Activated T-cell treated with anti-CD3 and anti-CD28 coated beads for 24 hours (primary cell): ENCODE results near the gene PEX1.
"Not testable (repeated sequence)": the region's sequence is repeated elsewhere in the genome, so short reads cannot be mapped to it uniquely, and the experiment has no call there.

Experiments used
- DNase-seq: peaks from one replicate; pipeline ENCODE4 v3.0.0-alpha.2; 2020; ENCODE audit warnings: low read depth

The PEX1 gene

GRCh38 chr7:92504563-92504962, 23.8 kb downstream of the PEX1 start:
- no peak for DNase-seq

DNA sequence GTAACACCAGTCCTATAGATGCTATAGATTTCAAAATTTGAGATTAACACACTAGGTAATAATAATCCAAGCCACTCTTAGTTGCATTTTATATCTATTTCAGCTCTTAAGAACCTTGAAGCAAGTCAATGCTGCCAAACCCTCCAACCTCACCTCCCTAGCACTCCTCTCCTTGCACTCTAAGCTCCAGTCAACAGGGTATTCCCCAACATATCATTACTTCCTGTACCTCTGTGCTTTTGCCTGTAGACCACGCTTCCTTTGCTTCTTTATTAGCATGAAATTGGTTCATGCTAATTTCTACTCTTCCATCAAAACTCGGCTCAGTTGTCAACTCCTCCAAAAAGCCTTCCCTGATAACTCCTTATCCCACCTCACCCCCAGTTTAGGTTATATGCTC, 24.6 kb downstream of the PEX1 start:
- no peak for DNase-seq

GRCh38 chr7:92498557-92498956, 29.8 kb downstream of the PEX1 start:
- DNase-seq: no peak

DNA sequence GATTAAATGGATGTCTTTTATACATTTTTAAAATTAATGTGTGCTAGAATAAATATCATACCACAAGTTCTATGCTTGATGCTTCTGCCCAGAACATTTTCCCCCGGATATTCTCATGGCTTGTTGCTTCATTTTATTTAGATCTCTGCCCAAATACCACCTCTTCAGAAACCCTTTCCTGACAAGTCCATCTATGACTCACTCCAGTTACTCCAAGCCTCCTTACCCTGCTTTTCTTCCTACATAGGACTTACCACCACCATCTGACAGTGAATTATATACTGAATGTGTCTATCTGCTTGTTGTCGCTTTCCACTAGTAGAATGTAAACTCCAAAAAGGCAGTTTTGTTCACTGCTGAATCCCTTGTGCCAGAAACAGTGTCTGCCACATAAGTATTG, 31.4 kb downstream of the PEX1 start:
- DNase-seq: no peak

DNA sequence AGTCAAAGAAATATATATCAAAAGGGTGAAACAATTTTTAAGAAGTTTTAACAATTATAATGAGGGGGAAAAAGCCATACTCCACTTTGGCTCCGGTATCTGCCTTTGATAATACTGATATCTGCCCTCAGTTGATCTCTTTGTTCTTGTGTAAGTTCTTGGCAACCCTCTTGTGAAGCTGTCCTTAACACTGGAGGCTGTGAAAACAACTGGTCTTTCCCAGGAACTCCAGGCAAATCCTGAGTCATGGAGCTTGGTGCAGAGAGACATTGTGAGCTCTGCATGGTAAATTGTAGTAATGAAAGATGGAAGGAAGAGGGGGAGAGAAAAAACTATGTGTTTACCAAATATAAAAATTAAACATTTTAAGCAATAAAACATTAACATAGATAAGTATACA, 38.7 kb downstream of the PEX1 start:
- no peak for DNase-seq

GRCh38 chr7:92487804-92488203, 40.5 kb downstream of the PEX1 start:
- DNase-seq: no peak

DNA sequence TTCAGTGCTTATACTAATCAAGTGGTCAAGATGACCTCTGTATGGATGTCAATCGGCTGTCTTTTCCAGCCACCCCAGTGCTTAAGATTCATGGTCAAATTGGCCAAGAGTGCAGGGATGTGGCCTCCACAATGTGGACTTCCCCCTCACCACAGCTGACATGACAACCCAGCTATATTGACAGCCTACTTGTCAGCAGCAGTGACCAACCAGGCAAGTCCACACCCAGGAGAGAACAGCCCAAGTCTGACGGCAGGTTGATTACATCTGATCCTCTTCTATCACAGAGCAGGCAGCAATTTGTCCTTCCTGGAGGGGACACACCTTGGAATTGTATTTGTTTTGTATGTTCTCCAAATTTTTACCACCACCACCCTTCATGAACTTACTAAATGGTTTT, 42.3 kb downstream of the PEX1 start:
- no peak for DNase-seq

DNA sequence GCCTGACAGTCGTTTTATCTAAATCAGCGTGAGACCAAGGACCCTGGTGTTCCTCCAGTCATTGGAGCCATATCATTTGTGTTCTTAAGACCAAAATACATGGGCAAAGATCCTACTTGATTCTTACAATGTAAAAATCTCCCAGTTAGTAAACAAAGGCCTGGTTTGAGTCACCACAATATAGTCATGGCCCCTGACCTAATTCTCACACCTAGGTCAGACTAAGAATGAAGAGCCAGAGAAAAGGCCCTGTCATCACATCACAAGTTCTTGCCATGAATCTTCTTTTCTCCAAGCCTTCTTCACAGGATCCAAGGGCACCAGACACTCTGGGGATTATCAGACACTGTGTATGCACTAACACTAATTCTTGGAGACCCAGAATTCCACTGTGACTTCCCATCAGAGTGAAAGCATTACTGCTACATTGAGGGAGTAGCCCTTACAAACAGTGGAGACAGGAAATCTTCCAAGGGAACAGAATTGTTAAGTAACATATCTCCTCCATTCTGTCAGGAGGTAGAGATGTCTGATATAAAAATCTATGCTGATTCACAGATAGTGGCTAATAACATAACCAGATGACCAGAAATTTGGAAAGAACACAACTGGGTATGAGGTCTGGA, 42.9 kb downstream of the PEX1 start:
- no peak for DNase-seq

GRCh38 chr7:92484226-92484625, 44.1 kb downstream of the PEX1 start:
- DNase-seq: not testable (repeated sequence)

GRCh38 chr7:92483624-92484023, 44.7 kb downstream of the PEX1 start:
- not testable (repeated sequence) for DNase-seq

DNA sequence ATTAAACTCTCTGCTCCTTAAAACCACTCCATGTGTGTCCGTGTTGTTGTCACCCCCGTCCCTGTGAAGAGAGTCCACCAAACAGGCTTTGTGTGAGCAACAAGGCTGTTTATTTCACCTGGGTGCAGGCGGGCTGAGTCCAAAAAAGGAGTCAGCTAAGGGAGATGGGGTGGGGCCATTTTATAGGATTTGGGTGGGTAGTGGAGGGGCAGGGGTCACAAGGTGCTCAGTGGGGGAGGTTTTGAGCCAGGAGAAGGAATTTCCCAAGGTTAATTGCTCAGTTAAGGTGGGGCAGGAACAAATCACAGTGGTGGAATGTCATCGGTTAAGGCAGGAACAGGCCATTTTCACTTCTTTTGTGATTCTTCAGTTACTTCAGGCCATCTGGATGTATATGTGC, 49.2 kb downstream of the PEX1 start:
- not testable (repeated sequence) for DNase-seq

GRCh38 chr7:92478711-92479110, 49.6 kb downstream of the PEX1 start:
- no peak for DNase-seq

DNA sequence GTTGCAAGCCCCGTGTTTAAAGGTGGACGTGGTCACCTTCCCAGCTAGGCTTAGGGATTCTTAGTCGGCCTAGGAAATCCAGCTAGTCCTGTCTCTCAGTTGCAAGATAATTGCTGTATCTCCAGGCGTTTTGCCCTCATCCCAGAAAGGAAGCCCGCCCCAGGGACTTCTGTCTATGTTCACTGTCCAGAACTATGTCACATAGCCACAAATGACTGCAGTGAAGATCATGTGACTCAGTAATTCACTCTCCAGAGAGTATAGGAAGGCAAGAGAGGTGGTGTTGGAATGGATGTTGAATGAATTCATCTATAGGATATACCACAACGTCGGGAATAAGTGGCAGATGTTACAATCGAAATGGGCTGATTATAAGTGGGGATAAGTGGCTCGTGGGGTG, 50.2 kb downstream of the PEX1 start:
- DNase-seq: no peak

DNA sequence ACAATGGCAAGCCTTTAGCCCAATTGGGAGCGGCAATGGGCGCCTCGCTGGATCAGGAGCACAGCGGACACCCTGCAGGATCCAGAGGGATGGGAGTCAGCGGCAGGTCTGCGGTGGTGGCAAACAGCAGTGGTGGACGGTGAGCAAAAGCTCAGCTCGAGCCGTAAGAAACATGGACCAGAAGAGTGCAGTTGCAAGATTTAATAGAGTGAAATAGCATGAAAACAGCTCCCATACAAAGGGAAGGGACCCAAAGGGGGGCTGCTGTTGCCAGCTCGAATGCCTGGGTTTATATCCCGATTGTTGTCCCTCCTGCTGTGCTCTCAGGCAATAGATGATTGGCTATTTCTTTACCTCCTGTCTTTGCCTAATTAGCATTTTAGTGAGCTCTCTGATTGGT, 50.6 kb downstream of the PEX1 start, which contains the start of gene ERVW-1:
ERVW-1 (minus strand) TSS at position 266 of the 400 bp plus-strand sequence. CDS start 7,565 bp downstream, outside the sequence.
- not testable (repeated sequence) for DNase-seq

DNA sequence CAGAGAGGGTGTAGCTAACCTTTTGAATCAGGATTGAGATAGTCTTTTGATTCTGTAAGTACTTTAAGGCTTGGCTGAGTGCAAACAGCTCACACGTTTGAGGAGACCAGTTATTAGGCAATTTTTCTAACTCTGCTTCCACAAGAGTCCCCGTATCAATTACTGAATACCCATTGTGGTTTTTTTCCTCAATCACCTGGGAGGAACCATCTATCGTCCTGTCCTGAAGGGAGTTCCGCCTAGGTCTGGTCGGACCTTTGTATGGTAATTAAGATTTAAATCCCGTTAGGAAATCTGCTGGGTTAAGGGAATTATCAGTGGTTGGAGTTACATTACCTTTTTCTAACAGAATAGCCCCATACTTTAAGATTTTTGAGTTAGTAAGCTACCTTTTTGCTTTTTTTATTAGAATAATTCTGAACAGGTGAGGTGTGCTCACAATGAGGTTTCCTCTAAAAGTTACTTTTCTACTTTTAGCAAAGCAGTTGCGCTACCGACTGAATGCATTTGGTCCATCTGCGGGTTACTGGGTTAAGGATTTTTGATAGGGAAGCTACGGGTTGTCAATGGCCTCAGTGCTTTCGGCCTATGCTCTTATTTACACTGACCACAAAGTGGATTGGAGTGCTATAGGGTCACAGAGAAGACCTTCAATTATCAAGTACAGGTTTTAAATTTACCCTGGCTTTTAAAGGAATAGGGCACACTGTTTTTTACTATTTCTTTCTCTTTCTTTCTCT, 52.3 kb downstream of the PEX1 start:
- not testable (repeated sequence) for DNase-seq

DNA sequence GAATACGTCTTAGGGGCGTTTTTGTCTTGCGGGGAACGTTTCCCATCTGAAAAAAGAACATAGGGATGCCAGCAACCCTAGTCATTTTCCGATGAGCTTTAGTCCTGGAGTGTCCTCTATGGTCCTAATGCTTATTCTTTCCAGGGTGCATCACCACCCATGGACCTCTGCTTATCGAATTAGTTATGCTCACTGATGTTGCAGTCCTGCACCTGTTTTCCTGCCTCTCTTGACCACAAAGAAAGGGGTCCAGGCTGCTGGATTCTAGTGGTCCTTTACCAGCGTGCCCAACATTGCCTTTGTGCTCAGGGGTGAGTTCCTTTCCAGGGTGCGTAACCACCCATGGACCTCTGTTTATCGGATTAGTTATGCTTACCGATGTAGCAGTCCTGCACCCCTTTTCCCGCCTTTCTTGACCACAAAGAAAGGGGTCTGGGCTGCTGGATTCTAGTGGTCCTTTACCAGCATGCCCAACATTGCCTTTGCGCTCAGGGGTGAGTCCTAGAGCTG, 53.0 kb downstream of the PEX1 start:
- not testable (repeated sequence) for DNase-seq

GRCh38 chr7:92473989-92474388, 54.3 kb downstream of the PEX1 start:
- not testable (repeated sequence) for DNase-seq

GRCh38 chr7:92468589-92468988, 59.7 kb downstream of the PEX1 start:
- DNase-seq: not testable (repeated sequence)

GRCh38 chr7:92466682-92467081, 61.6 kb downstream of the PEX1 start:
- no peak for DNase-seq

GRCh38 chr7:92464515-92464914, 63.8 kb downstream of the PEX1 start:
- no peak for DNase-seq

DNA sequence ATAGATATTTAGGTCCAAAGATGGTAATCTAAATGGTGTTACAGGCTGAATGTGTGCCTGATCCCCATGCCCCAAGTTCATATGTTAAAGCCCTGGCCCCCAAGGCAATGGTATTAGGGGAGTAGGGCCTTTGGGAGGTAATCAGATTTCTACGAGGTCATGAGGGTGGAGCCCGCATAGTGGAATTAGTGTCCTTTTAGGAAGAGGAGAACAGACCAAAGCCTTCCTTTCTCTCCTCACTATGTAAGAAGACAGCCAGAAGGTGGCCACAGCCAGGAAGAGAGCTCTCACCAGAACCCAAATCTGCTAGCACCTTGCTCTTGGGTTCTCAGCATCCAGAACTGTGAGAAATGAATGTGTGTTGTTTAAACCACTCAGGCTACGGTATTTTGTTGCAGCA, 65.8 kb downstream of the PEX1 start:
- no peak for DNase-seq

DNA sequence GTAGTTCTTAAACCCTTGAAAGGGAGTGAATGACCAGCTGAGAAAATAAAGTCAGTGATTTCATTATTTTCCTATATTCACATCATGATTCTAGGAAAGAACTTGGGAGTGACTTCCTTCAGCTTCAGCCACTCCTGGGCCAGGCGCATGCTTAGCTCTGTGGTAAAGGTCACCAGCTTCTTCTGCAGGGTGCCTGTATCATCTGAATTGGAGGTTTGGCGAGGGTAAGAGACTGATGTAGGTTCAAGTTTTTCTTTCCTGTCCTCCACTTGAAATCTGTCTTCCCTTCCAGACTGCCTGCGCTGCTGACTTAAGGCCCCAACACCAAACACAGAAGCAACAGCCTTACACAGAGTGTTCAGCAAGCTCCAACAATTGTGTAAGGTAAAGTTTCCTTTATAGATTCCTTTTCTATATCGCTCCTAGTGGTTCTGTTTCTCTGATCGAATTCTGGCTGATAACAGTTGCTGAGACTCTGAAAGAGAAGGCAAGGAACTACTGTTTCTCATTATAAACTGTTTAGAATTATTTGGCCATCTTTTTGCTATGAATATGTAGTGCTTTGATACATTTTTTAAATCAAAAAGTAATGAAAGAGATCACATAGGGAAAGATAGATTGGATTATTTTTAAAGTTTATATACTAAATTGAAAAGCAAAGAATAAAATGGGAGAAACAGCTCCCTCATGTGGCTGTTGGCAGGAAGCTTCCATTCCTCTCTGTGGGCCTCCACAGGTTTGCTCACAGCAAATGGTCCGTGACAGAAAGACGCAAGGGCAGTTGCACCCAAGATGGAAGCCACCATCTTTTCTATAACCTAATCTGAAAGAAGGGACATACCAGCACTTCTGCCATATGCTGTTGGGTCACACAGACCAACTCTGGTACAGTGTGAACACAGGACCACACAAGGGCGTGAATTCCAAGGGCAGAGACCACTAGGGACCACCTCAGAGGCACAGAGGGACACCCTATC, 67.0 kb downstream of the PEX1 start:
- peak; percentile 3 for DNase-seq
